ENCODE measurements around the gene GDPD4. TPM values are rescaled to one million over a fixed set of nuclear protein-coding genes. Genes with fewer than 3 reads are reported as not detected.

Gene GDPD4
- total RNA-seq, 4 donors from 2014 or later, result not detected

DNA sequence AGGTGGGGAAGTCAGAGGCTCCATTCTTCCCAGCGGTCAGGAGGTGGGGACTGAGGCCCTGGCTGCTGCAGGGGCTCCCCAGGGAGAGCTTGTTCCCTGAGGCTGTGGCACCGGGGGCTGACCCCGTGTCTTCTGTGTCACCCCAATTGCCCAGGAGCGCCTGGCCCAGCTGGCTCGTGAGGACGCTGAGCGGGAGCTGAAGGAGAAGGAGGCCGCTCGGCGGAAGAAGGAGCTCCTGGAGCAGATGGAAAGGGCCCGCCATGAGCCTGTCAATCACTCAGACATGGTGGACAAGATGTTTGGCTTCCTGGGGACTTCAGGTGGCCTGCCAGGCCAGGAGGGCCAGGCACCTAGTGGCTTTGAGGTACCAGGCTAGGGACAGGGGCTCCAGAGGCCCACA is 120.3 kb downstream of the GDPD4 start:
- ATAC-seq, result no peak
- Histone ChIP-seq H3K36me3 (no peaks in the 10 kb centered on the region), H3K27ac (no peak overlapping the region), H3K9me3 (no peaks in the 10 kb centered on the region), H3K27me3 (no peaks in the 10 kb centered on the region), H3K4me3 (no peak overlapping the region), H3K4me1 (no peaks in the 10 kb centered on the region)
- TF ChIP-seq POLR2A (IDR thresholded peaks at IDR 0.05) (no peak), EP300 (IDR thresholded peaks at IDR 0.05) (no peak), POLR2AphosphoS5 (IDR thresholded peaks at IDR 0.05) (no peak)
- TF ChIP-seq, protein P1, sequence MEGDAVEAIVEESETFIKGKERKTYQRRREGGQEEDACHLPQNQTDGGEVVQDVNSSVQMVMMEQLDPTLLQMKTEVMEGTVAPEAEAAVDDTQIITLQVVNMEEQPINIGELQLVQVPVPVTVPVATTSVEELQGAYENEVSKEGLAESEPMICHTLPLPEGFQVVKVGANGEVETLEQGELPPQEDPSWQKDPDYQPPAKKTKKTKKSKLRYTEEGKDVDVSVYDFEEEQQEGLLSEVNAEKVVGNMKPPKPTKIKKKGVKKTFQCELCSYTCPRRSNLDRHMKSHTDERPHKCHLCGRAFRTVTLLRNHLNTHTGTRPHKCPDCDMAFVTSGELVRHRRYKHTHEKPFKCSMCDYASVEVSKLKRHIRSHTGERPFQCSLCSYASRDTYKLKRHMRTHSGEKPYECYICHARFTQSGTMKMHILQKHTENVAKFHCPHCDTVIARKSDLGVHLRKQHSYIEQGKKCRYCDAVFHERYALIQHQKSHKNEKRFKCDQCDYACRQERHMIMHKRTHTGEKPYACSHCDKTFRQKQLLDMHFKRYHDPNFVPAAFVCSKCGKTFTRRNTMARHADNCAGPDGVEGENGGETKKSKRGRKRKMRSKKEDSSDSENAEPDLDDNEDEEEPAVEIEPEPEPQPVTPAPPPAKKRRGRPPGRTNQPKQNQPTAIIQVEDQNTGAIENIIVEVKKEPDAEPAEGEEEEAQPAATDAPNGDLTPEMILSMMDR (IDR thresholded peaks at IDR 0.05), result no peak
- WGBS, 2 donors (ENCODE audit: low coverage in 1 of 2), result 93% methylated on average over 3 of the region's 11 CpGs; no CpG with 5 or more reads in 1 of the 2 donors

DNA sequence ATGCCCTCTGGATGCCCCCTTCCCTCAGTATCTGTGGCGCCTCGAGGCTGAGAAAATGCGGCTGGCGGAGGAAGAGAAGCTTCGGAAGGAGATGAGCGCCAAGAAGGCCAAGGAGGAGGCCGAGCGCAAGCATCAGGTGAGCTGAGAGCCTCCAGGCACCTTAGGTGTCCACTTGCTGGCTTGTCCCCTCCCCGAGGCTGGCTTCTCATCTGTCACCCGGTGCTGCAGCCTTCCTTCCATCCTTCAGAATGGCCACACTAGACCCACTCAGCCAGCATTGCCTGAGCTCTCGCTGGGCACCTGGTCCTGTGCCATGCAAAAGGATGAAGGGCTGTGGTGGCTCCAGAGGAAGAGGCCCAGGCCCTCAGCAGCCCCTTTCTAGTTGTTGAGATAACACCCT is 121.1 kb downstream of the GDPD4 start:
- WGBS, 2 donors (ENCODE audit: low coverage in 1 of 2), result 80% methylated on average over 1 of the region's 11 CpGs; no CpG with 5 or more reads in 1 of the 2 donors
- TF ChIP-seq POLR2A (IDR thresholded peaks at IDR 0.05) (no peak), EP300 (IDR thresholded peaks at IDR 0.05) (no peak), POLR2AphosphoS5 (IDR thresholded peaks at IDR 0.05) (no peak)
- TF ChIP-seq, protein P1 (IDR thresholded peaks at IDR 0.05), result no peak
- H3K27ac ChIP-seq, result no peak overlapping the region

DNA sequence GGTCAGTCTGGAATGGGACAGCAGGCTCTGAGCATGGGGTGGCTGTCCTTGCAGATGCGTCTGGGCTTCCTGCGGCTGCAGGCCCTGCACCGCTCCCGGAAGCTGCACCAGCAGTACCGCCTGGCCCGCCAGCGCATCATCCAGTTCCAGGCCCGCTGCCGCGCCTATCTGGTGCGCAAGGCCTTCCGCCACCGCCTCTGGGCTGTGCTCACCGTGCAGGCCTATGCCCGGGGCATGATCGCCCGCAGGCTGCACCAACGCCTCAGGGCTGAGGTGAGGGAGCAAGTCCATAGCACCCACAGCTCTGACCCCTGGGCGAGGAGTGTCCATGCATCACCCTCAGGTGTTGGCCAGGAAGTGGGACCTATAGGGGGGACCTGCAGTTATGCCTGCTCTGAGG is 121.8 kb downstream of the GDPD4 start:
- Histone ChIP-seq H3K4me1 (no peaks in the 10 kb centered on the region), H3K4me3 (no peak overlapping the region), H3K27me3 (no peaks in the 10 kb centered on the region), H3K9me3 (no peaks in the 10 kb centered on the region), H3K27ac (no peak overlapping the region), H3K36me3 (no peaks in the 10 kb centered on the region)
- TF ChIP-seq POLR2AphosphoS5 (IDR thresholded peaks at IDR 0.05), result no peak
- TF ChIP-seq EP300 (IDR thresholded peaks at IDR 0.05), result no peak
- TF ChIP-seq, protein P1 (IDR thresholded peaks at IDR 0.05), result no peak
- no peak for TF ChIP-seq POLR2A (IDR thresholded peaks at IDR 0.05)
- no peak for ATAC-seq
- no CpG with 5 or more reads among the region's 19 CpGs for WGBS, 2 donors (ENCODE audit: low coverage in 1 of 2)

More for the DNA sequence above, 121.1 kb downstream of the GDPD4 start:
- H3K4me1 ChIP-seq, result no peaks in the 10 kb centered on the region
- H3K36me3 ChIP-seq, result no peaks in the 10 kb centered on the region
- no peak overlapping the region for H3K4me3 ChIP-seq
- no peaks in the 10 kb centered on the region for H3K9me3 ChIP-seq
- ATAC-seq, result no peak
- no peaks in the 10 kb centered on the region for H3K27me3 ChIP-seq

DNA sequence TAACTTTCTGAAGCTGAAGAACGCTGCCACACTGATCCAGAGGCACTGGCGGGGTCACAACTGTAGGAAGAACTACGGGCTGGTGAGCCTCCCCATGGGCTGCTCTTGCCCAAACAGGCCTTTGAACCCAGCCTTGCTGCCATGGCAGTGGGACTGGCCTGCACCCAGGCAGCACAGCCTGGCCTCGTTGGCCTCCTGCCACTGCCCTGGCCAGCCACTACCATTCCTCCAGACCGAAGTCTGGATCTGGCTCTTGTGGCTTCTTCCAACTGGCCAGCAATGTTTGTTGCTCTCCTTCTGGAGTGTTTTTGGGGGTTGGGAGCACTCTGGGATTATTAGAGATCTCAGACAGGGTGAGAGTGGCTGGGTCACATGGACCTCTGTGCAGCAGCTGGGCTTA is 122.4 kb downstream of the GDPD4 start:
- Histone ChIP-seq H3K27ac (no peak overlapping the region), H3K36me3 (no peaks in the 10 kb centered on the region), H3K4me3 (no peak overlapping the region), H3K9me3 (no peaks in the 10 kb centered on the region), H3K4me1 (no peaks in the 10 kb centered on the region), H3K27me3 (no peaks in the 10 kb centered on the region)
- TF ChIP-seq POLR2AphosphoS5 (IDR thresholded peaks at IDR 0.05), result no peak
- WGBS, 2 donors (ENCODE audit: low coverage in 1 of 2), result 65% methylated on average over 2 of the region's 5 CpGs; no CpG with 5 or more reads in 1 of the 2 donors
- ATAC-seq, result no peak

DNA sequence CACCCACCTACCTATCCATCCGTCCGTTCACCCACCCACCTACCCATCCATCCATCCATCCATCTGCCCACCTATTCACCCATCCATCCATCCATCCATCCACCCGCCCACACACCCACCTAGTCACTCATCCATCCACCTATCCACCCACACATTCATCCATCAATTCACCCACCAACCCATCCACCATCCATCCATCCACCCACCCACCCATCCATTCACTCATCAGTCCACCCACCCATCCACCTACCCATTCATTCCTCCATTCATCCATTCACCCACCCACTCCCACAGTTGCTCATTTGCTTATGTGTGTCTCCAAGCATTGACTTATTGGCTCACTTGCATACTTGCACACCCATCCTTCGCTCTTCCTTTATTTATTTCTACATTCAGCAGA is 123.3 kb downstream of the GDPD4 start:
- Histone ChIP-seq H3K4me1 (no peaks in the 10 kb centered on the region), H3K27ac (no peak overlapping the region), H3K4me3 (no peak overlapping the region), H3K36me3 (no peaks in the 10 kb centered on the region), H3K9me3 (no peaks in the 10 kb centered on the region), H3K27me3 (no peaks in the 10 kb centered on the region)
- TF ChIP-seq, protein P1 (IDR thresholded peaks at IDR 0.05), result no peak
- TF ChIP-seq POLR2A (IDR thresholded peaks at IDR 0.05), result no peak
- TF ChIP-seq POLR2AphosphoS5 (IDR thresholded peaks at IDR 0.05), result no peak
- no peak for TF ChIP-seq EP300 (IDR thresholded peaks at IDR 0.05)
- no peak for ATAC-seq
- 83 to 86% methylated on average over 3 to 4 of the region's 4 CpGs for WGBS, 2 donors (ENCODE audit: low coverage in 1 of 2)
